Inflammatory macrophage (primary cell): Measurements from ENCODE around the gene THRA.

Source experiments
- DNase-seq, 2 donors: peaks; one replicate each; pipeline ENCODE4 v3.0.0-alpha.2; 2020 to 2022
- total RNA-seq, 18 experiments: gene quantifications; one replicate each; lab custom pipeline; 2026; ENCODE audit warnings: mixed read lengths in 6 of 18, inconsistent platforms in 2 of 18; lab: John Stamatoyannopoulos, UW

The THRA gene
- total RNA-seq = 10.0 to 114 (median 35.9) reads per million in 18 experiments

GRCh38 chr17:40062329-40063186, at the start of gene THRA:
THRA (plus strand) TSS chr17:40062965; CDS start chr17:40074489, 11,524 bp downstream.
- peak; percentile 48 to 77 for DNase-seq

- no peak for DNase-seq
Observed at GRCh38 chr17:40014375-40014980, 48.3 kb upstream of the THRA start.

GRCh38 chr17:40015005-40015997, 47.5 kb upstream of the THRA start, which contains the start of gene CSF3:
CSF3 (plus strand) TSS chr17:40015440; CDS start chr17:40015475, 35 bp downstream.
- DNase-seq = no peak

GRCh38 chr17:40015998-40016985, 46.5 kb upstream of the THRA start:
- DNase-seq = peak in 1 of 2 donors; percentile 41

GRCh38 chr17:40017422-40018080, 45.2 kb upstream of the THRA start:
- no peak for DNase-seq

- no peak for DNase-seq
Observed at GRCh38 chr17:40018211-40019121, 44.3 kb upstream of the THRA start.

- DNase-seq = no peak
Observed at GRCh38 chr17:40019140-40019991, 43.4 kb upstream of the THRA start.

GRCh38 chr17:40020146-40020545, 42.6 kb upstream of the THRA start:
- DNase-seq = no peak

- no peak for DNase-seq
Observed at GRCh38 chr17:40021451-40021971, 41.3 kb upstream of the THRA start.

- DNase-seq = no peak
Observed at GRCh38 chr17:40022497-40022896, 40.3 kb upstream of the THRA start.

GRCh38 chr17:40022961-40023541, 39.7 kb upstream of the THRA start:
- no peak for DNase-seq

GRCh38 chr17:40023590-40024292, 39.0 kb upstream of the THRA start:
- DNase-seq = no peak

GRCh38 chr17:40024901-40025300, 37.9 kb upstream of the THRA start:
- no peak for DNase-seq

GRCh38 chr17:40025559-40025958, 37.2 kb upstream of the THRA start:
- no peak for DNase-seq

- DNase-seq = no peak
Observed at GRCh38 chr17:40025991-40026815, 36.6 kb upstream of the THRA start.
